GM18505 (cell line): ENCODE measurements around the gene ZNF512B.

Experiments
- ATAC-seq: cut with Tn5 transposase; IDR thresholded peaks from one replicate; pipeline ENCODE4 v1.9.1; 2021; ENCODE audit not compliant: unreplicated experiment
- POLR2A ChIP-seq: IDR thresholded peaks from 4 replicates; pipeline ENCODE4 v1.6.1; 2011; ENCODE audit warnings: borderline replicate concordance; ENCODE audit not compliant: insufficient read depth, insufficient read length; ENCODE audit errors: extremely low read depth

The ZNF512B gene

GRCh38 chr20:63953764-63954429 is 15.8 kb downstream of the ZNF512B start:
- TF ChIP-seq POLR2A, result no peak
- ATAC-seq, result no peak

GRCh38 chr20:63952769-63953168 is 17.0 kb downstream of the ZNF512B start:
- ATAC-seq, result no peak
- no peak for TF ChIP-seq POLR2A

GRCh38 chr20:63952210-63952535 is 17.6 kb downstream of the ZNF512B start:
- TF ChIP-seq POLR2A, result no peak
- no peak for ATAC-seq

GRCh38 chr20:63951398-63952209 is 18.1 kb downstream of the ZNF512B start:
- TF ChIP-seq POLR2A, result no peak

DNA sequence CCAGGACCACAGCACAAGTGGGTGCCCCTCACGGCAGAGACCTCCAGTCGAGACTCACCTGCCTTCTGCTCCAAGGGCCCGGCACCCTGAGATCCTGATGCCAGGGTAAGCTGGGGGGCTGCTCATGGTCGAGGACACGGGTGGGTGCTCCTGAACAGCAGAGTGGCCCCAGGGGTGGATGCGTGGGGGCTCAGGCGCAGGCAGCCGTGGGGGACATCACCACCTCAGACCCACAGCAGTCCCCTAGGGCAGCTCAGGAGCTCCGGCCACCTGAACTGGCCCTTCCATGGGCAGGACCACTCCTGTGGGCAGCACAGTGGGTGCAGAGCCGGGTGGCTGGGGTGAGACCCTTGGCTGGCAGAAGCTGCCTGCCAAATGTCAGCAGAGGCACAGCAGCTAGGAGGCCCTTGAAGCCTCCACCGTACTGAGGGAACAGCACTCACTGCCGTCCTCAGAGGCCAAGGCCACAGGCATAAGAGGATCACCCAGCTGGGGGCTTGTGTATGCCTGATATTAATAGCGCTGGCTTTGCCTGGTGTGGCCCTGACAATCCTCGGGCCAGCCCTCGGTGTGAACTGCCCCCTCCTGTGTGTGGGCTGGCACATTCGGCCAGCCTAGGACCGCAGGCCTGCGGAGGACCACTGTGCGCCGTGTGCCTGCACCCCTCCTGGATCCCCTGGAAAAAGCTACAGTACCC is 18.9 kb downstream of the ZNF512B start:
- TF ChIP-seq POLR2A, result no peak
- no peak for ATAC-seq

More at GRCh38 chr20:63951398-63952209, 18.1 kb downstream of the ZNF512B start:
- ATAC-seq, result no peak

- TF ChIP-seq POLR2A, result no peak
- ATAC-seq, result no peak
Observed at GRCh38 chr20:63947638-63948456, 21.9 kb downstream of the ZNF512B start.

GRCh38 chr20:63946986-63947637 is 22.6 kb downstream of the ZNF512B start:
- ATAC-seq, result no peak
- TF ChIP-seq POLR2A, result no peak

- ATAC-seq, result no peak
- TF ChIP-seq POLR2A, result no peak
Observed at GRCh38 chr20:63945921-63946920, 23.5 kb downstream of the ZNF512B start.

DNA sequence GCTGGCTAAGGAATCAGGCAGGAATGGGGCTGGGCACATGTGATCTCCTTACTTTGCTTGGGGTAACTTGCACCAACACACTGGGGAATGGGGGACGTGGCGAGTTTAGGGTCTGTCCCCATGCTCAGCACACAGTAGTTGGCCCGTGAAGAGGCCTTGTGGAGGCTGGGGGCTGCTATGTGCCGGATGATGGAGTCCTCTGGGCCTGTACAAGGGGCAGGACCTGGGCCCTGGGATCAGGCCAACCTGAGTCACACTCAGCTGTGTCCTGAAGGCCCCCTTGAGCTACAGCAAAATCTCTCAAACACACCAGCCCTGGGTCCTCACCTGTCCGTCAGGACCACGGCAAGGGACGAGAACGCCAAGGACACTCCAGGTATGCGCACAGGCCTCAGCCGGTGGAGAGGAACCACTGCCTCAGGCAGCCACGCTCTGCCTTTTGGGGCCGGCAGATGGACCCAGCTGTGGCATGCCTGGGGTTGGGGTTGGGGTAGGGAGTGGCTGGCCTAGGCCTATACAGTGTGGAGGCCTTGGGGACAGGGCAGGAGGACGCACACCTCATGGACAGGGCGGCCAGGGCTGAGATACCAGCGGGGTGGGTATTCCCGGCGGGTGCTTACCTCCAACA is 24.6 kb downstream of the ZNF512B start:
- TF ChIP-seq POLR2A, result no peak
- ATAC-seq, result no peak

DNA sequence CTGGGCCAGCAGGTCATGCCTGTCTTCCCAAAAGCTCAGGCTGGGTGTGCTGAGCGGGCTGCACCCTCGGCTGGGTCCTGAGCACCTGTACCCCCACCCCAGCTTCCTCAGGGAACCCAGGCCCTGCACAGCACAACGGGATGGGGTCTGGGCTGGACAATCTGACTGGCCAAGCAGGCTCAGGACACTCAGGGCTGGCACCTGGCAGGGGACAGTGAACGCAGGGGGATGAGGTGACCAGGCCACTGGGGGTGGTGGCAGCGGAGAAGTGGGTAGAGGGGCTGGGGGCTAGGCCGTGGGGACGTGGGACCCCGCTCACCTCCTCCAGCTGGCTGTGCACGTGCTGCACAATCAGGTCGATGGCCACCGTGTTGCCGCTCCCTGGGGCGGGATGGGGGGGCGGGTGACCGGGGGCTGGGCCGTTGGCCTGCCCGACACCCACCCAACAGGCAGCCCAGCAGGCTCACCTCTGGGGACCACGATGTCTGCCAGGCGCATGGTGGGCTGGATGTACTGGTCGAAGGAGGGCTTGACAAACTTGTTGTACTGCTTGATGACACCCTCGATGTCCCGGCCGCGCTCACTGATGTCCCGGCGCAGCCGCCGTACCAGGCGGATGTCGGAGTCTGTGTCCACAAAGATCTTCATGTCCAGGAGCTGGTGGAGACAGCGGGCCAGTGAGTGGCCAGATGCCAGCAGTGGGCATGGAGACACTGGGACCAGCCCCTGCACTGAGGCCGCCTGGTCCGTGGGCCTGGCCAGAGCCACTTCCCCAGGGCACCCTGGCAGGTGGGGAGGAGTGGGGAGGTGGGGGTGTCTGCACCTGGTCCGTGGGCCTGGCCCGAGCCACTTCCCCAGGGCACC is 25.4 kb downstream of the ZNF512B start:
- TF ChIP-seq POLR2A, result no peak
- no peak for ATAC-seq
